GM21825 (cell line): ENCODE results near the gene RTL1.

Experiments used
- ATAC-seq: cut with Tn5 transposase; IDR thresholded peaks from one replicate; pipeline ENCODE4 v1.9.1; 2021; ENCODE audit warnings: mild to moderate bottlenecking, moderate library complexity; ENCODE audit not compliant: unreplicated experiment

RTL1 gene

DNA sequence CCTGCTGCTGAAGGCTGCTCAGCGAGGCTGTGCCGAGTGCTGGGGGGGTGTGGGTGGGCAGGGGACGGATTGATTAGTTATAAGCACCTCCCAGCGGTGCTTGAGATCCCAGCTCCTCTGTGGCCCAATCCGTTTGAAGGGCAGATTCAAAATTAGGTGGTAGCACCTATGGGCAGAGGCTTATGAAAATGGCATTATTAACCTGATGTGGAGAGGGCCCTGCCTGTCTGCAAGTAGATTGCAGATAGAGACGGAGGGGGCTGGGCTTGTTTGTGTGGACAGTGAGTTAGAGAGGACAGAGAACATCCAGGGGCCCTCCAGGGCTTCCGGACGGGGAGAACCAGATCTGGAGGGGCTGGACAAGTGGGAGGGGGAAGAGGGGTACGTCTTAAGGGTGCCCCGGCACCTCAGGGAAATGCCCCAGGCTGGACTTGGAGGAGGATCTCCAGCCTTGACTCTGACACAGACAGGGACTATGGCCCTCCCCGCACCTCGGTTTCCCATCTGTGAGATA lies at the start of gene RTL1:
TSS of gene RTL1 (minus strand) at position 51 of the 514 bp plus-strand sequence. CDS start 18,934 bp downstream, outside the sequence.
- ATAC-seq = no peak

DNA sequence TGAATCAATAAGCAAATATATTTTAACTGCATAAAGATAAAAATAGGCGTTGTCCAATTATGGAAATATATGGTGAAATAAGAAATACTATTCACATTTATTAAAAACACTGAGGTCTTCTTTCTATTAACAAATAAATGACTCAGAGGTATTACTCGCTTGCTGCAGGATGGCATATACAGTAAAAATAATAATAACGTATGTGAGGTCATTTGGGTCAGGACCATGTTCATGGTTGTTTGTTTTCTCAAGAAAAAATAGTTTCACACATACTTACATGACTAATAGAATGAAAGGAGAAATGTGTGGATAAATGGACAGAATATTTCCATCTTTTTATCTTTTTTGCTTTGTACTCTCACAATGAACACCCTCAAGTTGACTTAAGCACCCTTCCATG lies 46.5 kb upstream of the RTL1 start:
- ATAC-seq = no peak

DNA sequence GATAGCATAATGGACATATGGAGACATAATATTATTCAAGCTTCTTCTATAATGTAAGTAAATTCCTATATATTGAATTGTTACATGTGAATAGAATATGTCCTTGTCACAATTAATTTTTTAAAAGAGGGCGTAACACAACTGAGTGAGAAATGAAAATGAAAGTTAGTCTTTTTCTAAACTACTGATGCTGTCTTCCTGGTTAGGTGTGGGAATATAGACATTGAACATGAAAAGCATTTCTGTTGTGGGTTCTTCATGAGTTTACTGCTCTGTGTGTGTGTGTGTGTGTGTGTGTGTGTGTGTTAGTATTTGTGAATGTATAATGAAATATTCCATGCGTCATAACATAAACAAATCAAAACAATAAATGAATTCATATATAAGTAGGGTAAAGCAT lies 40.5 kb upstream of the RTL1 start:
- no peak for ATAC-seq

DNA sequence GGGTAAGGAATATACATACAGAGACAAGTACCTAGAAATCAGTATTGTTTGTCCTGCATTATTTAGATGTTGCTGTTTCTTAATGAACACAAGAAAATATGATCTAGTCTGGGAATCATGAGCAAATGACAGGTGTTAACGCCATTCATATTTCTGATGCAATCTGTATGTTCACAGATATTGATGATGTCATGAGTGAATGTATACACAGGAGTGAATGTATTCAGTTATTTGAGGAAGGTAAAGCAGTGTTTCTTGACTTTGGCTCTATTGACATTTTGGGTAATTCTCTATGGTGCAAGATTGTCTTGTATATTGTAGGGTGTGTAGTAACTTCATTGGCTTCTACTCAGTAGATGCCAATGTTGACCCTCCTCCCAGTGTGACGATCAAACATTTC lies 26.7 kb upstream of the RTL1 start:
- no peak for ATAC-seq

DNA sequence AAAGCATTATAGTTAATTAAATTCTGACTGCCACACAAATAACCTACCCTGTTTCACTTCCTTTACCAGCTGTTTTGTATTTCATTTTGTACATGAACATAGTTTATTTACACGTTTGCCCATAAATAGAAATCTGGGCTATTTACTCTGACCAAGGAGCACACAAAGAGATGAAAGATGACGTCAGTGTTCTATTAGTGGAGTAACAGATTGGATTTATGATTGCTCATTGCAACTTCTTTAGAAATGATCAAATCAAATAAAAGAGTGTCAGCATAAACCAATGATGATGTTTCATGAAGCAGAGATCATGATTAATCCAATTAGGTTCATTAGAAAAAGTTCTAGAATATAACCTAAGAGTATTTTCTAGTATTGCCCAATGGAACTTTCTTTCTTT lies 12.0 kb upstream of the RTL1 start:
- no peak for ATAC-seq

DNA sequence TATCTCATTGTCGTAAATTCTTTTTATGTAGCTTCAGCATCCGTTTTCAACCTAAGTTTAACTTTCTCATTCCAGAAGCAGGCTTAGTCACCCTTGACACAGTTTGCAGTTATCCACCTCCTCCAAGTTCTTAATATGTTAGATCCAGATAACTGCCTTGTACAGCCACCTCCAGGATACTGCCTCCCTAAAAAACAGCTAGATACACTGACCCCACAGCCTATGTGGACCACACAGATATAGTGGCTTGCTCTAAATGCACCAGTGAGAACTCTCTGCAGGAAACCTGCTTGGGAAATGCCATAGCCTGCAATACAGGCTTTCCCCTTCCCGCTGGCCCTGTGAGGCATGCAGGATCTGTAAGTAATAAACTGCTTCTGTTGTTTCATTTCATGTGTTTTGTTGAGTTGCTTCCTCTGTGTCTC lies 11.1 kb upstream of the RTL1 start:
- no peak for ATAC-seq

DNA sequence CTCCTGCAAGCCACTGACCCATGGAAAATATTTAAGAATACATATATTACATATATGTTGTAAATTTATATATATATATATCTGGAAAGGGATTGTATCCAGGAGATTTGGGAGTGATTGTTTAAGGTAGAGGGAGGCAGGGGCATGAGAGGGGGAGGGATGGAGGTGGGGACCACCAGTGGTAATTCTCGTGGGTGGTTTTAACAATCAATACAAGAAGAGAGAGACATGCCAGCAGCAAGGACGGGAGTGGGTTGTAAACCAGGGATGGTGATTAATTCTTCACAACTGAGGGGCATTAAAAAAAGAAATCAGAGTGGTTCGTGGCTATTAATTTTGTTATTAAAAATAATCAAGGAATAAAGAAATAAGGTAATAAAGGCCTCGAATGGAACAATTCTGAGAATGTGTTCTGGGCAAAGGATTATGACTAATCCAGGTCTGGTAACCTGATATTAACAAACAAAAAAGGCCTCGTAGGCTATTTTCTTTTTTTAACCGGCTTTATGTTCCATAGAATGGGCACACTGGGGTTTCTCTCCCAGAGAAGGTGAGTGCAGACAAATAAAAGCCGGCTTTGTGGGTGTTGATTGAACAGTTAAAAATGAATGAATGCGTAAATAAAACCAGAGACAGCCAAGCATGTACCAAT lies 8.3 kb upstream of the RTL1 start:
- no peak for ATAC-seq

DNA sequence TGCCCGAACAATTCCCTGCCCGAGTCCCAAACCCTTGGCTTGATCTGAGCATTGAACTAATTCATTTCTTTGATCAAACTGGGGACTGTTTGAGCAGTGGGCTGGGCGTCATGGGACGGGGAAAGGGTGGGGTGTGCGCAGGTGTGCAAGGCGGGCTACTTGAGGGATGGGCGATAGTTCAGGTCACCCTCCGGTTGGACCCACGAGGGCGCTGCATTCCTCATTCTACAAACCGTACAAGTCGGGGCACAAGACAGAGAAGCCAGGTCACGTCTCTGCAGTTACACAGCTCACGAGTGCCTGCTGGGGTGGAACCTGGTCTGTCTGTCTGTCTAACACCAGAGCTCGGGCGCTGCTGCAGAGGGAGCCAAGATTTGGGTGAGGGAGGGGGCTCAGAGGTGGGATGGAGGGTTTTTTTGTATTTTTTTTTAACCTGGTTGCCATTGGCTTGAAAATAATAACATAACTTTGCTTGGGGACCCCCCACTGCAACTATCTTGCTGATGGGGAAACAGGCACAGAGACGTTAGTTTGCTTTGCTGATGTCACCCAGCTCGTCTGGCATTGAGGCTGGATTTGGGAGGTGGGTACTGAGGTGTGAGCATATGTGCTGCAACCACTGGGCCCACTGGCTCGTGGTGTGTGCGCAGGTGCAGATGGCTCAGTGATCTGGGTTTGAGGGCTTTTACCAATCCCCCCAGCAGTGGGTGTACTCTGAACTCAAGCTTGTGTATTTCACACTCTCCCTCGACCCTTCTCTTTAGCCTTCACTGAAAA lies 7.6 kb upstream of the RTL1 start:
- ATAC-seq = no peak

DNA sequence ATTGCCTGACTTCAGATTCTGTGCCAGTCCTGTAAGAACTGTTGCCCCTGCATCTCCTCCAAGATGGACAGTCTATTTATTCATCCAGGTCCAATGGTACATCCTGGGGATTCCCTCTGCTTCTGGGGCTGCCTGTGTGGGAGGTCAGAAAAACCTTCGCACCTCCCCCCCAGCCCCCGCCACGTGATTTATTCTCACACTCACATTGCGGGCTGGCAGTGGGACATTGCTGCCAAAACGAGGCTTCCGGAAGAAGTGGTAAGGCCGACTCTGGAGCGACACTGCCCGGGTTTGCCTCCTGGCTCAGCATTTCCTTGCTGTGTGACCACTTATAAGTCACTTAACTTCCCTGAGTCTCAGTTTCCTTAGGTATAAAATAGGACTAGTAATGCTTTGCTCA lies 5.9 kb upstream of the RTL1 start:
- no peak for ATAC-seq

DNA sequence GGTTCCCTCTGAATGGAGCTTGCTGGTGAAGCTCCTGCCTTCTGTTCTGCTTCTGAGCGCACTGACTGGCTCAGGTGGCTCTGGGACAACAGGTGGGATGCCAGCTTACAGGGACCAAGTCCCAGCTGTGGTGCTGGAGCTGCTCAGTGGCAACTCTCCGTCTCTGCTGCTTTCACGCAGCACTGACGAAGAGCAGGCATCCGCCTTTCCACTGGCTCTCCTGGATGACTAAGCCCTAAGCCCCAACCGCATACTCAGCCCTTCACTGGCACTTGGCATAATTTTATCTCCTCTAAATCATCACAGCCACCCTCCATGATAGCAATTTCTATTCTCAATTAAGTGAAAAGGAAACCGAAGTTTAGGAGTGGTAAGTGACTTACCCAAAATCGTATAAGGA lies 3.7 kb upstream of the RTL1 start:
- no peak for ATAC-seq

DNA sequence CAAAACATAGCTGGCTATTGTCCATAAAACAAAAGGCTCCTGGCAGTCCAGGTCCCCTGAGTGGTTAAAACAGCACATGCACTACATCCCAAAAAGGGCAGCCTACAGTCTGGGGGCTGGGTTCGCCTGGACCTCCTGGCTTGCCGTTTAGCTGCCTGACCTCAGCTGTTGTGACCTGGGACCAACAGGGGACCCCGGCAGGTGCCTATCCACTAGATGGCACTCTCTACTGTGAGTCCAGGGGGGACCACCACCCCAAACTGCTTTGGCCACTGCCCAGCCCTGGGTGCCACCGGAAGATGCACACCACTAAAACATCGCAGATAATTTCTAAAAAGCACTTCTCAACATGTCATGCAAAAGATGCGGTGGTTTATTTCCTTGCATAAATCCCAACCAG lies 2.9 kb upstream of the RTL1 start:
- no peak for ATAC-seq

DNA sequence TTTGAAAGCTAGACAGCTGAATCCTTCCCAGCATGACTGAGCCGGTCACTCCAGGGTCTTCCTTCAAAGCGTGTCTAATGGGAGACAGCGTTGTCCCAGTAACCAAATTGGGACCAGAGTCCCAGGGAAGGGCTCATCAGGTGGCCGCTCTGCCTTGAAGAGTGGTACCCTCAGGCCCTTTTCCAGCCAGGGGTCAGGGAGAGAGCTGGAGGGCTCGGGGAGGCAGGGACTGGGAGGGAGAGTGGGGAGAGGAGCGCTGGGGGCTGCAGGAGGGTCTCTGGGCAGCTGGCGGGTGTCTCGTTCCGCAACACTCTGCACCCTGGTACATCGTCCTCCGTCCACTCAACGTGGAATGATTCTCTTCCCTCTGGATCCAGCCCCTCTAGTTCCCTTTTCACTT lies 1.6 kb upstream of the RTL1 start:
- ATAC-seq = no peak

DNA sequence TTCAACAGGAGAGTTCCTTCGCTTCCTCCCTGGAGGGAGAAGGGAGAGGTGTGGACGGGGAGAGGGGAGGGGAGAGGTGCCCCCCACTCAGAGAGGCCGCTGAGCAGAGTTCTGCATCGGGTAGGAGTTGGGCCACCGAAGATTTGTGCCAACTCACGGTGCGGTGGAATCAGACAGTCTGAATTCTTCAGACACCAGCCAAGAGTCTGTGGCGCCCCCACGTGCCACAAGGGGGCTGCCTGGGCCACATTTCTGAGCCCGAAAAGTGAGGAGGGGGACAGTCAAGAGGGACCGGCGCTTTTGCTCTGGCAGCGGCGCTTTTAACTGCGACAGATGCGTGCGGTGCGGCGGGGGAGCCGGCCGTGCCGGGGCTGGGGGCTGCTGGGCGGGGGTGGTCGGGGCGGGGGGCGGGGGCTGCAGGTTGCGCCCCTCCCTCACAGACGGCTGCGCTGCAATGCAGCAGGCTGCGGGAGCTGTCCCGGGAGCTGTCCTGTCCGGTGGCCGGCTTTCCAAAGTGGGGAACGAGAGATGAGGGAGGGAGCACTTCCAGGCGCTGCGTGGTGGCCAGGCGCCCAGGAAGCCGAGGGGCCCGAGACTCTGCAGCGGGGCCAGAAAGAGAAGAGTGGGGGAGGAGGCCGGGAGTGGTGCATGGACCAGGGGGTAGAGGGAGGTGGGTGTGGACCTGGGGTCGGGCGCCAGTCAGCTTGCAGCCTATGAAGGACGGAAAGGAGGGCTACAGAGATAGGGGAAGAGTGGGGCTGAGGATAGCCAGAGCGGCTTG lies 975 bp upstream of the RTL1 start:
- no peak for ATAC-seq

DNA sequence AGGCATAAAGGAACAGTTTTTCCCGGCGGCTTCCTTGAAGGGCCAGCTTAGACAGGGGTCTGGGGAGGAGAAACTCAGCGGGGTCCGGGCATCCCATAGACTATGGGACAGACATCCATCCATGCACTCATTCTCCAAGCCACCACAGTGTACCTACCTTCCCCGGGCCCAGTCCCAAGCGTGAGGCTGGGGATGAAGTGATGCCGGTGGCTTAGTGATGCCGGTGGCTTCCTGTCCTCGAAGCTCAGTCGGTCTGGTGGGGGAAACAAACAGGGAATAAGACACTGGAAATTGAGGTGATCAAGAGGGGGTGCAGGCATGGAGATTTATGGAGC lies 421 bp downstream of the RTL1 start:
- ATAC-seq = no peak

DNA sequence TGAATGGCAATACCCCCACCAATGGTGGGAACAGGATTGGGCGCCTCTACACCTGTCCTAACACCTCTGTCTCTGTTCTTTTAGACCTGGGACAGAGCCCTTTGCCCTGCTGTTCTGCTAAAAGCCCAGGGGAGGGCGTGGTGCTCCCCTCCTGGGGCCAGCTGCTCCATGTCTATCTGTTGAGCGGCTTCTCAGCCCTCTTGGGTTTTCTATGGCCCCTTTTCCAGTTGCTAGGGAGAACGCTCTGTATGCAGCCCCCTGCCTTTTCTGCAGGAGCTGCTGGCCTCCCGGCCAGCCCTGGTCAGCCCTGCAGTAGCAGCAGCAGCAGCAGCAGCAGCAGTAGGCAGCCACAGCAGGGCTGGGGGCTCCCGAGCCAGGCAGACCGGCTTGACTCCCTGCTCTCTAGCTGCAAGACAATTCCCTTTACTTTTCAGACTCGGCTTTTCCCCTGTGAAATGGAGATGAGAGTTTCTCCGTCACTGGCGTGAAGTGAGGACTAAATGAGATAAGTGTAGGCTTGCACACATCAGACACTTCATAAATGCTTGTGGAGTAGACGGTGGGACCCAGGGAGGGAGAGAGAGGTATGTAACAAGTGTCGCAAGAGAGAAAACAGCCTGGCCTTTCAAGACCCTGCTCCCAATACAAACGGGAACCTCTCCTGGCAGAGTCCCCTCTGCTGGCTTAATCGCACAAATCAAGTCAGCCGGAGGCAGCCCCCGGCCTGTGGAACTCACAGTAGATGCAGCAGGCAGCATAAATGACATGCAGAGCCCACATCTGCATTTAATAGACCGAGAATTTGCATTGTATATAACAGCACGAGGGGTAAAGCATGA lies 1.0 kb downstream of the RTL1 start:
- no peak for ATAC-seq

DNA sequence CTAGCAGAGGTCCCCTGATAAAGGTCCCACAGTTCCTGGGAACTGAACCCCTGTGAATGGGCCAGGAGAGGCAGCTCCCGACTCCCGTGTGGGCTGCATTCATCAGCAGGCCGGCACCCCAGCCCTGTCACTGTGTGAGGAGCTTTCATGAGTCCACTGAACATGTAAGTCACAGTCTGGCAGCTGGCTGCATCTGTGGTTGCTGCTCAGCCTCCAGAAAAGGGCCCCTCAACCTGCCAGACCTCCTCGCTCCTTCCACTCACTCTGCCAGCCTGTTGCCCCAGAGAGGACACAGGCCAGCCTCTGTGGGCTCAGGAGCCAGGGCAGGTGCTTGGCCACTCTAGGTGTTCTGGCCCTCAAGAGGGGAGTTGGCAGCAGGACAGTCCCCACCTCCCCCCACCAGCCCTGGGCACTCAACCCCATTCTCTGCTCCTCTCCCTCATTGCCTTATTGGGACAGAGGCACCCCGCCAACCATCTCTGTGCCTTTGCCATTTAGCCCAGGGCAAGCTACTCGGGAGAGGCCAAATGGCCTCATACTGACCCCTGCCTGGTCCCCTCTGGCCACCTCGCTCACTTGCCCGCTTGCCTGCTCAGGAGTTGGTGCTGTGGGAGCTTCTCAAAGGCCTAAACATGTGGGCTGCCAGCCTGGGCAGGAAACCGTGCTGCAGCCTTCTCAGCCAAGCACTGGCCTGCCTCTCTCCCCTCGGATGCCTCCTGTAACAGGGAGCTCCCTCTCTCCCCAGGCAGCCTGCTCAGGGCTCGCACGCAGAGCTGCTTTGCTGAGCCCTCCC lies 1.9 kb downstream of the RTL1 start:
- ATAC-seq = no peak

DNA sequence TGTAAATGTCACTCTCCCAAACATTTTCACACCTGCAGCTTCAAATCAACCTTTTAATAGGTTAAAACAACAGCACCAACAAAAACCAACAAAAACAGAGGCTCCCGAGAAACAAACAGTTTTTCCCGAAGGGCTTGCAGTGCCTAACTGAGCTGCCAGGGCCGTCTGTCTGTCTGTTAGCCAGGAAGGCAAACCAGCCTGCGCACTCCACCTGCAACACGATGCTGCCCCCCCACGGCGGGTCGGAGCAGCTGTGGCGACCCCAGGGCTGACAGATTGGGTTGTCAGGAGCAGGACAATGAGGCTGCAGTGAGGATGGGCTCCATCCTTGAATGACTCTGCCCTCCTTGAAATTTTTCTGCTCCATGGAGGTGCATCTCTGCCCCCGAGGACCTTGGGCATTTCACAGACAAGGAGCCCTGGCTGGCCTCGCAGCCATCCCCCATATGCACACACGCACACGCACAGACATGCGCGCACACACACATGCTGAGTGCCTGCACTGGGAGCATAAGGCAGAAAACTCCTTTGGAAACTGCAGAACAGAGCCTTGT lies 2.6 kb downstream of the RTL1 start:
- ATAC-seq = no peak

DNA sequence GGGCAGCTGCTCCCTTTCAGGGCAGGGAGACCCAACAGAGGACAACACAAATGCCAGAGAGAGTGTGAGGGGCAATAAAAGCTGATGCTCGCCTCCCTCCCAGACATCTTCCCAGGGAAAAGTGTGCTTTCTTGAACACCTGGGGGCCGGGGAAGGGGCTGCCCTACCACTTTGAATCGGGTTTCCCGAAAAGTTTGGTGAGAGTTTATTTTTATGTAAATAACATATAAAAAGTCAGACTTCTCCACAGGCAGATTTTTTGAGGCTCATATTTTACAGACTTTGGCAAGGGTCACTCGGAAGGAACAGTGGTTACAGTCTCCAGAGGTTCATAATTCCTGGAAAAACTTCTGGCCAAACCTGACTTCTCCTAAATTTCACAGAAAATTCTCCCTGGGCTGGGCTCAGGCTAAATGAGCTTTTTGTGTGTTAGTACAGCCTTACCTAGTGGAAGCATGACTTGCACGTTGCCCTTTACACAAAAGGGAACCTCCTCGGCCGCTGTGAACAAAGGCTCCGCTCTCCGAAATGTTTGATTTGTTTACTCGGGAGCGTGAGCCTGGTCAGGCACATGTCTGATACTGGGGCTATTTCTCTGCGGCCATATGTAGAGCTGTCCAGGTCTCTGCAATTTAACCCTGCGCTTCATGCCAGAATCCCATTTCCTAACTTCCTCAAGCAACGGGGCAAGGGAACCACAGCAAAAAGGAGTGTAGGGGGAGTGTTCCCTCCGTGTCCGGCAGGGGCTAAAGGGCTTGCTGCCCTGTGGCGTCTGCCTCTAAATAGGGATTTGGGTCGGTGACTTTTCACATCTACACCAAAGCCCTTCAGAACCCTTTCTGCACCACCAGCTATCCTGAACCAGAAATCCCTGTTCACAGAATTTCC lies 3.4 kb downstream of the RTL1 start:
- no peak for ATAC-seq
